ENCODE results near the gene ALG1.
"Not testable (repeated sequence)": the region's sequence is repeated elsewhere in the genome, so short reads cannot be mapped to it uniquely, and the experiment has no call there.

- not testable (repeated sequence) for TF ChIP-seq CTCF (IDR thresholded peaks at IDR 0.05); POLR2A (IDR thresholded peaks at IDR 0.05; ENCODE audit: low read length); HOXB5 (CRISPR knock-in tag; IDR thresholded peaks at IDR 0.05); USF2 (IDR thresholded peaks at IDR 0.05); CBX2 (IDR thresholded peaks at IDR 0.05; ENCODE audit: borderline replicate concordance, low read depth); CHD2 (IDR thresholded peaks at IDR 0.05; ENCODE audit: low read length, partially characterized antibody)
These were observed 8.8 kb downstream of the ALG1 start for GRCh38 chr16:5080461-5080860.
